GM23248 (cell line): Measurements from ENCODE around the gene ISY1.

Experiments
- EZH2 ChIP-seq: fragments of 200-600 bp; sonication (generic); IDR thresholded peaks from 2 replicates; pipeline ENCODE4 v1.6.1; 2018; ENCODE audit warnings: antibody characterized with exemption, mild to moderate bottlenecking; ENCODE audit not compliant: insufficient read depth, poor library complexity, severe bottlenecking
- EZH2phosphoT487 ChIP-seq: fragments of 200-600 bp; sonication (generic); IDR thresholded peaks from 2 replicates; pipeline ENCODE4 v1.6.1; 2018; ENCODE audit warnings: antibody characterized with exemption, moderate library complexity, mild to moderate bottlenecking, low read depth; ENCODE audit not compliant: insufficient read depth

- TF ChIP-seq EZH2 = no peak
- no peak for TF ChIP-seq EZH2phosphoT487
Measured at GRCh38 chr3:129187857-129188256, 27.0 kb upstream of the ISY1 start.
